ENCODE measurements around the gene METTL21C. TPM values are rescaled to one million over a fixed set of nuclear protein-coding genes. Genes with fewer than 3 reads are reported as not detected.

Gene METTL21C
- total RNA-seq, 6 donors from 2014 or later, result not detected

- Histone ChIP-seq H3K4me3 (no peak overlapping the region), H3K4me1 (peaks cover 0 to 8% (median 0%) of the 10 kb centered on the region in 4 donors), H3K9me3 (no peaks in the 10 kb centered on the region), H3K36me3 (peaks cover 7 to 40% (median 17%) of the 10 kb centered on the region in 4 donors), H3K27ac (peak overlapping the region in 1 of 4 donors; percentile 12), H3K27me3 (no peaks in the 10 kb centered on the region)
- ATAC-seq (ENCODE audit: low FRiP score in 2 of 2) (peak; percentile 49 to 65), DNase-seq (no peak)
- 65 to 73% methylated on average over 5 of the region's 5 CpGs for WGBS, 2 donors
- no peak for TF ChIP-seq POLR2AphosphoS5 (IDR thresholded peaks at IDR 0.05)
- no peak for TF ChIP-seq EP300 (IDR thresholded peaks at IDR 0.05)
- TF ChIP-seq CTCF (IDR thresholded peaks at IDR 0.05), result no peak
- no peak for TF ChIP-seq POLR2A (IDR thresholded peaks at IDR 0.05)
Observed at GRCh38 chr13:102680842-102681740, 13.8 kb downstream of the METTL21C start.

GRCh38 chr13:102680133-102680717, 14.6 kb downstream of the METTL21C start:
- 74 to 76% methylated on average over 4 of the region's 4 CpGs for WGBS, 2 donors
- H3K27ac ChIP-seq, result peak overlapping the region in 1 of 4 donors; percentile 12

GRCh38 chr13:102679449-102680132, 15.3 kb downstream of the METTL21C start:
- ATAC-seq (ENCODE audit: low FRiP score in 2 of 2), result no peak
- 90% methylated on average over 3 of the region's 3 CpGs for WGBS, 2 donors
- TF ChIP-seq POLR2A (IDR thresholded peaks at IDR 0.05) (no peak), POLR2AphosphoS5 (IDR thresholded peaks at IDR 0.05) (no peak), EP300 (IDR thresholded peaks at IDR 0.05) (no peak)
- H3K9me3 ChIP-seq, result no peaks in the 10 kb centered on the region
- no peaks in the 10 kb centered on the region for H3K27me3 ChIP-seq
- H3K4me1 ChIP-seq, result peaks cover 0 to 8% (median 0%) of the 10 kb centered on the region in 4 donors
- peaks cover 7 to 55% (median 26%) of the 10 kb centered on the region in 4 donors for H3K36me3 ChIP-seq
- no peak for DNase-seq
- H3K4me3 ChIP-seq, result no peak overlapping the region
- H3K27ac ChIP-seq, result no peak overlapping the region

More at GRCh38 chr13:102680133-102680717, 14.6 kb downstream of the METTL21C start:
- Histone ChIP-seq H3K4me3 (no peak overlapping the region), H3K27me3 (no peaks in the 10 kb centered on the region), H3K36me3 (peaks cover 7 to 49% (median 20%) of the 10 kb centered on the region in 4 donors), H3K4me1 (peaks cover 0 to 8% (median 0%) of the 10 kb centered on the region in 4 donors), H3K9me3 (no peaks in the 10 kb centered on the region)
- DNase-seq (no peak), ATAC-seq (ENCODE audit: low FRiP score in 2 of 2) (no peak)
- no peak for TF ChIP-seq POLR2AphosphoS5 (IDR thresholded peaks at IDR 0.05)
- no peak for TF ChIP-seq EP300 (IDR thresholded peaks at IDR 0.05)
- TF ChIP-seq CTCF (IDR thresholded peaks at IDR 0.05), result no peak
- no peak for TF ChIP-seq POLR2A (IDR thresholded peaks at IDR 0.05)

- no peak for DNase-seq
- Histone ChIP-seq H3K27ac (no peak overlapping the region), H3K9me3 (no peaks in the 10 kb centered on the region), H3K27me3 (no peaks in the 10 kb centered on the region), H3K36me3 (peaks cover 7 to 62% (median 31%) of the 10 kb centered on the region in 4 donors), H3K4me1 (peaks cover 0 to 8% (median 0%) of the 10 kb centered on the region in 4 donors), H3K4me3 (no peak overlapping the region)
- 93% methylated on average over 5 of the region's 5 CpGs for WGBS, 2 donors
- no peak for ATAC-seq (ENCODE audit: low FRiP score in 2 of 2)
- TF ChIP-seq EP300 (IDR thresholded peaks at IDR 0.05) (no peak), CTCF (IDR thresholded peaks at IDR 0.05) (no peak), POLR2A (IDR thresholded peaks at IDR 0.05) (no peak), POLR2AphosphoS5 (IDR thresholded peaks at IDR 0.05) (no peak)
Observed at GRCh38 chr13:102678339-102679107, 16.3 kb downstream of the METTL21C start.
